GM23338 (cell line): ENCODE data around the gene KIAA0040. TPM values are rescaled to one million over a fixed set of nuclear protein-coding genes. Genes with fewer than 3 reads are reported as not detected.

Source experiments
- ATAC-seq: fragments of 200-7000 bp; cut with Tn5 transposase; 3 replicates; pipeline ENCODE4 v1.9.1; 2020
- DNase-seq: peaks from one replicate; pipeline ENCODE4 v3.0.0-alpha.2; 2015; ENCODE audit warnings: low spot score
- H2AFZ ChIP-seq: fragments of 200-600 bp; sonication (generic); 2 replicates; pipeline ENCODE4 v1.8.0; 2016; ENCODE audit warnings: antibody characterized with exemption, mild to moderate bottlenecking, moderate library complexity
- H3F3A ChIP-seq: fragments of 200-600 bp; sonication (generic); replicated peaks from 2 replicates; pipeline ENCODE4 v1.8.0; 2017; ENCODE audit warnings: antibody characterized with exemption, mixed run types, low read depth
- H3K27ac ChIP-seq: fragments of 200-600 bp; sonication (generic); 2 replicates; pipeline ENCODE4 v1.6.1; 2016; ENCODE audit warnings: low read depth
- H3K27me3 ChIP-seq: fragments of 200-600 bp; sonication (generic); 2 replicates; pipeline ENCODE4 v1.8.0; 2016; ENCODE audit warnings: mild to moderate bottlenecking, mixed run types, moderate library complexity; ENCODE audit not compliant: insufficient read depth
- H3K36me3 ChIP-seq: fragments of 200-600 bp; sonication (generic); 2 replicates; pipeline ENCODE4 v1.8.0; 2016; ENCODE audit warnings: mild to moderate bottlenecking; ENCODE audit not compliant: insufficient read depth
- H3K4me1 ChIP-seq: fragments of 200-600 bp; sonication (generic); 2 replicates; pipeline ENCODE4 v1.8.0; 2016; ENCODE audit warnings: mild to moderate bottlenecking, moderate library complexity; ENCODE audit not compliant: insufficient read depth
- H3K4me2 ChIP-seq: fragments of 200-600 bp; sonication (generic); 2 replicates; pipeline ENCODE4 v1.7.1; 2017; ENCODE audit warnings: mixed run types
- H3K4me3 ChIP-seq: fragments of 200-600 bp; sonication (generic); 2 replicates; pipeline ENCODE4 v1.6.1; 2016; ENCODE audit warnings: mixed run types
- H3K79me2 ChIP-seq: fragments of 200-600 bp; sonication (generic); replicated peaks from 2 replicates; pipeline ENCODE4 v1.8.0; 2017; ENCODE audit warnings: mild to moderate bottlenecking; ENCODE audit not compliant: insufficient read depth
- H3K9me2 ChIP-seq: fragments of 200-600 bp; sonication (generic); 2 replicates; pipeline ENCODE4 v1.8.0; 2017; ENCODE audit not compliant: insufficient read depth
- H4K20me1 ChIP-seq: fragments of 200-600 bp; sonication (generic); replicated peaks from 2 replicates; pipeline ENCODE4 v1.8.0; 2017; ENCODE audit warnings: mild to moderate bottlenecking; ENCODE audit not compliant: insufficient read depth
- H3K27ac Mint-ChIP-seq: 2 replicates; pipeline ENCODE4 v1.8.0; 2020; ENCODE audit warnings: inconsistent platforms, mild to moderate bottlenecking, moderate library complexity, mixed read lengths
- H3K27me3 Mint-ChIP-seq: 3 replicates; pipeline ENCODE4 v1.8.0; 2022; ENCODE audit warnings: low read depth, mild to moderate bottlenecking, moderate library complexity, mixed read lengths, inconsistent platforms; ENCODE audit not compliant: insufficient read depth, poor library complexity
- H3K36me3 Mint-ChIP-seq: 3 replicates; pipeline ENCODE4 v1.8.0; 2021; ENCODE audit warnings: low read depth, mild to moderate bottlenecking, inconsistent platforms, moderate library complexity, mixed read lengths
- H3K4me1 Mint-ChIP-seq: 3 replicates; pipeline ENCODE4 v1.8.0; 2020; ENCODE audit warnings: mild to moderate bottlenecking, inconsistent platforms, mixed read lengths
- H3K4me3 Mint-ChIP-seq: 3 replicates; pipeline ENCODE4 v1.8.0; 2021; ENCODE audit warnings: moderate library complexity, mild to moderate bottlenecking, inconsistent platforms, mixed read lengths
- H3K9me3 Mint-ChIP-seq: 3 replicates; pipeline ENCODE4 v1.8.0; 2020; ENCODE audit warnings: moderate library complexity, mild to moderate bottlenecking, inconsistent platforms, mixed read lengths
- CREB1 ChIP-seq: fragments of 250-450 bp; sonication (Bioruptor Pico); IDR thresholded peaks from 2 replicates; pipeline ENCODE4 v1.5.0; 2020; ENCODE audit warnings: low read depth, mild to moderate bottlenecking, moderate library complexity
- CTCF ChIP-seq, 2 experiments: fragments of 200-600 bp in 1 of 2; sonication (generic) in 1 of 2; conservative IDR thresholded peaks; 2 replicates each; pipeline versions ENCODE4 v1.5.1 to v1.6.1; 2016 to 2017; ENCODE audit warnings: antibody characterized with exemption in 2 of 2, low read depth in 2 of 2, mild to moderate bottlenecking in 2 of 2, moderate library complexity in 1 of 2
- ETS1 ChIP-seq: IDR thresholded peaks from 2 replicates; pipeline ENCODE4 v1.6.1; 2016; ENCODE audit warnings: antibody characterized with exemption
- EZH2 ChIP-seq: fragments of 200-600 bp; sonication (generic); IDR thresholded peaks from one replicate; pipeline ENCODE4 v1.8.0; 2017; ENCODE audit warnings: antibody characterized with exemption, mild to moderate bottlenecking, low read depth; ENCODE audit not compliant: unreplicated experiment
- EZH2phosphoT487 ChIP-seq: fragments of 200-600 bp; sonication (generic); IDR thresholded peaks from one replicate; pipeline ENCODE4 v1.8.1; 2018; ENCODE audit warnings: antibody characterized with exemption; ENCODE audit not compliant: unreplicated experiment
- JUNB ChIP-seq: IDR thresholded peaks from one replicate; pipeline ENCODE4 v1.6.1; 2016; ENCODE audit warnings: antibody characterized with exemption; ENCODE audit not compliant: unreplicated experiment
- NANOG ChIP-seq: IDR thresholded peaks from 2 replicates; pipeline ENCODE4 v1.6.1; 2016; ENCODE audit warnings: antibody characterized with exemption, borderline replicate concordance
- POLR2AphosphoS5 ChIP-seq: IDR thresholded peaks from 2 replicates; pipeline ENCODE4 v1.6.1; 2016; ENCODE audit warnings: antibody characterized with exemption, low read depth
- REST ChIP-seq: IDR thresholded peaks from one replicate; pipeline ENCODE4 v1.6.1; 2018; ENCODE audit warnings: antibody characterized with exemption; ENCODE audit not compliant: unreplicated experiment
- STAT1 ChIP-seq: IDR thresholded peaks from one replicate; pipeline ENCODE4 v1.6.1; 2016; ENCODE audit warnings: antibody characterized with exemption; ENCODE audit not compliant: unreplicated experiment
- ZNF114 ChIP-seq: fragments of 250-450 bp; sonication (Bioruptor Pico); IDR thresholded peaks from 2 replicates; pipeline ENCODE4 v1.5.0; 2020; ENCODE audit warnings: mild to moderate bottlenecking, moderate library complexity
- ZNF331 ChIP-seq: fragments of 250-450 bp; sonication (Bioruptor Pico); IDR thresholded peaks from 2 replicates; pipeline ENCODE4 v1.5.0; 2020; ENCODE audit warnings: low read depth, mild to moderate bottlenecking, moderate library complexity
- ZNF462 ChIP-seq: fragments of 250-450 bp; sonication (Bioruptor Pico); IDR thresholded peaks from 2 replicates; pipeline ENCODE4 v1.5.0; 2020; ENCODE audit warnings: mild to moderate bottlenecking, moderate library complexity
- polyA plus RNA-seq: library from polyadenylated mRNA; unstranded; fragments of >200 nt; fragmentation: Nextera tagmentation; extraction: Ambion mirVana; gene quantifications from 2 replicates; pipeline ENCODE4 v1.2.1, GENCODE V29; 2016
- total RNA-seq: library from RNA; depleted of rRNA; stranded (reverse); fragments of >200 nt; shearing (Covaris generic); gene quantifications from 2 replicates; pipeline ENCODE4 v1.2.3, GENCODE V29; 2014

Gene KIAA0040
- total and polyA plus RNA-seq, 2 experiments from 2014 or later: 7.0 to 11.9 TPM

GRCh38 chr1:175173531-175173930 is 19.0 kb downstream of the KIAA0040 start:
- ATAC-seq: no peak
- no peaks in the 10 kb centered on the region for H3K9me3 Mint-ChIP-seq
- H3K4me3 ChIP-seq: no peak overlapping the region
- H3K4me1 Mint-ChIP-seq: no peaks in the 10 kb centered on the region
- peaks cover 3% of the 10 kb centered on the region for H3K27me3 Mint-ChIP-seq
- H3K4me3 Mint-ChIP-seq: no peak overlapping the region
- H3K9me2 ChIP-seq: no peaks in the 10 kb centered on the region
- no peak overlapping the region for H2AFZ ChIP-seq
- H3K4me1 ChIP-seq: no peaks in the 10 kb centered on the region
- H4K20me1 ChIP-seq: no peaks in the 10 kb centered on the region
- no peak overlapping the region for H3K4me2 ChIP-seq
- no peaks in the 10 kb centered on the region for H3F3A ChIP-seq
- no peaks in the 10 kb centered on the region for H3K79me2 ChIP-seq
- no peak overlapping the region for H3K27ac ChIP-seq
- H3K36me3 ChIP-seq: no peaks in the 10 kb centered on the region
- no peak for DNase-seq
- H3K36me3 Mint-ChIP-seq: peaks cover 3% of the 10 kb centered on the region; the same call in 1 of the 3 replicates
- no peaks in the 10 kb centered on the region for H3K27me3 ChIP-seq
- no peak overlapping the region for H3K27ac Mint-ChIP-seq
- TF ChIP-seq NANOG: no peak
- TF ChIP-seq EZH2: no peak
- TF ChIP-seq JUNB: no peak
- no peak for TF ChIP-seq EZH2phosphoT487
- no peak for TF ChIP-seq ZNF462 (CRISPR knock-in tag)
- TF ChIP-seq STAT1: no peak
- TF ChIP-seq ZNF114 (CRISPR knock-in tag): no peak
- no peak for TF ChIP-seq ZNF331
- TF ChIP-seq CTCF (conservative IDR thresholded peaks at IDR 0.05; ENCODE audit: low read depth in 2 of 2): no peak
- TF ChIP-seq POLR2AphosphoS5: no peak
- TF ChIP-seq REST: no peak
- TF ChIP-seq CREB1 (CRISPR knock-in tag): no peak
- no peak for TF ChIP-seq ETS1
